Right hindlimb (tissue), 1 donor: Measurements from ENCODE around the gene SCAPER.
"Not testable (repeated sequence)": the region's sequence is repeated elsewhere in the genome, so short reads cannot be mapped to it uniquely, and the experiment has no call there.

Source experiments
- DNase-seq: peaks from one replicate; pipeline ENCODE4 v3.0.0-alpha.2; 2018

Gene SCAPER

GRCh38 chr15:76763554-76763953, 141.6 kb downstream of the SCAPER start:
- no peak for DNase-seq

- DNase-seq: no peak
Measured at GRCh38 chr15:76756381-76756780, 148.8 kb downstream of the SCAPER start.

DNA sequence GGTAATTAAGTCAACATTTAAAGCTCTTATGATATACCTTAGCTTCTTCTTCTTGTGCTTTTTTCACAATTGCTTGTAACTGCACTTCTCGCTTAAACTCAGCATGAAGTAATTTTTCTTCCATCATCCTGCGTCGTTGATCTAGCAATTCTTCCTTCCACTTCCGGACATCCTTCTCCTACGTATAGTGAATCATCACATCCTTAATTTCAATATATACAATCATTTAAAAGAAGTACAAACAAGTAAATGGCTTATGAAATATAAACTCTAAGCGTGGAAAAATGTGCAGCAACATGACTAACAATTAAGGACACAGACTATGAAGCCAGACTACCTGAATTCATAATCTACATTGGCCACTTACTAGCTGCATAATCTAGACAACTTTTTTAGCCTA, 151.4 kb downstream of the SCAPER start:
- DNase-seq: no peak

DNA sequence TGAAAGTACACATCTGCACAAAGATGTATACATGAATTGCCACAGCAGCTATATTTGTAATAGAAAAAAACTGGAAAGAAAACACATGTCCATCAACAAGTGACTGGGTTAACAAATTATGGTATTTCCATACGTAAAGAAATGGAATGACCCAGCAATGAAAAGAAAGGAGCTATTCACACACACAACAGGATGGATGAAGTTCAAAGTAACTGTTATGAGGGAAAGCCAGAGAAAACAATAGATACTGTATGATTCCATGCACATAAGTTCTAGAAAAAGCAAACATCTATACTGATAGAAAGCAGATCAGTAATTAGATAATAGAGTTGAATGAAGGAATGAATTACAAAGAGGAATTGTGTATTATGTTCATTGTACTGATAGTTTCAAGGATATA, 152.0 kb downstream of the SCAPER start:
- DNase-seq: no peak

DNA sequence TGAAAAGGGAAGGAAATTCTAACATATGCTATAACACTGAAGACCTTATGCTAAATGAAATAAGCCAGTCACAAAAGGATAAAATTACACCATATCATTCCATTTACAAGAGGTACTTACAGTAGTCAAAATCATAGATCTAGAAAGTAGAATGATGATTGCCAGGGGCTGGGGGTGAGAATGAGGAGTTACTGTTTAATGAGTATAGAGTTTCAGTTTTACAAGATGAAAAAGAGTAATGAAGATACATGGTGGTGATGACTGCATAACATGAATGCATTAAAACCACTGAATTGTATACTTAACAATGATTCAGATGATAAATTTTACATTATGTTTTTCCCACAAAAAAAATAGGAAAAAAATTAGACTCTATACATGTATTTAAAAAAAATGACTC, 152.6 kb downstream of the SCAPER start:
- no peak for DNase-seq

GRCh38 chr15:76737573-76737972, 167.6 kb downstream of the SCAPER start:
- no peak for DNase-seq

GRCh38 chr15:76732321-76732720, 172.8 kb downstream of the SCAPER start:
- not testable (repeated sequence) for DNase-seq

DNA sequence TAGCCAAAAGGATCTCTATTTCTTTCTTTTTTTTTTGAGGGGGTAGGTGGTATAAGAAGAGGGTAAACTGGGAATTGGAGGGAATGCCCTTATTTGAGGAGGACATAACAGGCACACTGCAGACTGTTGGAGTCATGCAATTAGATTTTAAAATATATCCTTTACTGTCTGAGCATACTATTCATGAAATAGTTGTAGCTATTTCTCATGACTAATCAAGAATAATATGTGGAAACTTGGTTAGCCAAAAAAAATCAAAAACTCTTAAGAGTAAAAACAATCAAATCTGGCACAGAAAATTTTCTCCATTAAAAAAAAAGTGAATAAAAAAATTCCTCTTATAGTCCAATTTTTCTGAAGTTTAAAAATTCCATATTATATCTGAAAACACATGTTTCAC, 174.9 kb downstream of the SCAPER start:
- DNase-seq: no peak

DNA sequence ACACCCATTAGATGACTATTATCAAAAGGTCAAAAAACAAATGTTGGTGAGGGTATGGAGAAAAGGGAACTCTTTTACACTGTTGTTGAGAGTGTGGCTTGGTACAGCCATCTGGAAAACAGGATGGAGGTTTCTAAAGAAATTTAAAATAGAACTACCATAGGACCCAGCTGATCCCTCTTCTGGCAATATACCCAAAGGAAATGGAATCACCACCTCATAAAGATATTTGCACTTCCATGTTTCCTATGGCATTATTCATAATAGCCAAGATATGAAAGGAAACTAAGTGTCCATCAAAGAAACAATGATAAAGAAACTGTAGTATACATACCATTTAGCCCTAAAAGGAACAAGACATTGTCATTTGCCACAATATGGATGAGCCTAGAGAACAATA, 186.3 kb downstream of the SCAPER start:
- no peak for DNase-seq

DNA sequence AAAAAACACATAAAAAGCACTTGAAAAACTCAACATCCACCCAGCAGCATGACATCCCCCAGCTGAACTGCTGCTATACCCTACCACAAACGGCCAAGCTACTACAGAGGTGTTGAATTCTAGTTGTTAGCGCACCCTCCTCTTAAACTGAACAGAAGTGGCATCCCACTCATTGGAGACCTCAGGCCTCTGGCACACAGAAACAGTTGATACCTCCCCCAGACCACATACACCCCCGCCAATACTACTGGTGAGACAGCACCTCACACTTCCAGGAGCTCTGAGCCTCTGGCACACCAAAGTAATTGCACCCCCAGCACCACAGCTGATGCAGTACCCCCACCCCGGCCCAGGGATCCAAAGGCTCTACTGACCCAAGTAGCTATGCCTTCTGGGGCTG, 190.2 kb downstream of the SCAPER start:
- DNase-seq: no peak

DNA sequence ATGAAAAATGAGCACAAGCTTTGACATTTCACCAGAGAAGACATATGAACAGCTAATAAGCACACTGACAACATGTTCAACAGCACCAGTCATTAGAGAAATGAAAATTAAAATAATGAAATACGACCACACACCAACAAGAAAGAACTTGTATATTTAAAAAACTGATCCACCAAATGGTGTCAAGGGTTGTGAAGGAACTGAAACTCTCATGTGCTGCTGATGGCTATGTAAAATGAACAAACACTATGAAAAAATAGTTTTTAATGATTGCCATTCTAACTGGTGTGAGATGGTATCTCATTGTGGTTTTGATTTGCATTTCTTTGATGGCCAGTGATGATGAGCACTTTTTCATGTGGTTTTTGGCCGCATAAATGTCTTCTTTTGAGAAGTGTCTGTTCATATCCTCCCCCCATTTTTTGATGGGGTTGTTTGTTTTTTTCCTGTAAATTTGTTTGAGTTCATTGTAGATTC, 193.8 kb downstream of the SCAPER start:
- DNase-seq: no peak

DNA sequence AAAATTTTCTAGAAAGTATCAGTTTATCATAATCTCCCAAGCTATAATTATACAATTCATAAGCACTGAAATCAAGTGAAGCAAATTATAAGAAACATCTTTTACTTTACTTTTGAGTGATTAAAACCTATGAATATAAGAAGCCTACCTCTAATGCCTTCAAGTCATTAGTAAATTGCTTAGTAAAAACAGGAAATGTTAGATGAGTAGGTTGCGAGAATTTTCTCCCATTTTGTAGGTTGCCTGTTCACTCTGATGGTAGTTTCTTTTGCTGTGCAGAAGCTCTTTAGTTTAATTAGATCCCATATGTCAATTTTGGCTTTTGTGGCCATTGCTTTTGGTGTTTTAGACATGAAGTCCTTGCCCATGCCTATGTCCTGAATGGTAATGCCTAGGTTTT, 201.1 kb downstream of the SCAPER start:
- not testable (repeated sequence) for DNase-seq

DNA sequence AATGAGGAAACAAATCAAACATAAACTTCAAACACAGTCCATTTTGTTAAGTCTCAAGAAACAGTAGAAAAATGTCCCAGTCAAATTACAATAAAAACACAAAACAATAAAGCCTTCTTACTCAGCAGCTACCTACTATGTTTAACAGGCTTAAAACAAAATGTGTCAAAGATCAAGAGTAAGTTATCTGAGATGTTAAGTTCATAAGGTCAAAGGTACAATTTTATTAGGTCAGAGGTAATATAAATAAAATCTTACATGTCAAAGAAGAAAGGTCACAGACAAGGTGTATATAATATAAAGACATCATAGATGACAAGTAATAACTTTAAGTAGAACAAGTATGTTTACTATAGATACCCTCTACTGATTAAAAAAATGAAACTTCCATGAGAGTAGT, 208.3 kb downstream of the SCAPER start:
- DNase-seq: no peak

- not testable (repeated sequence) for DNase-seq
Measured at GRCh38 chr15:76692546-76692945, 212.6 kb downstream of the SCAPER start.

- not testable (repeated sequence) for DNase-seq
Measured at GRCh38 chr15:76687592-76687991, 217.5 kb downstream of the SCAPER start.

DNA sequence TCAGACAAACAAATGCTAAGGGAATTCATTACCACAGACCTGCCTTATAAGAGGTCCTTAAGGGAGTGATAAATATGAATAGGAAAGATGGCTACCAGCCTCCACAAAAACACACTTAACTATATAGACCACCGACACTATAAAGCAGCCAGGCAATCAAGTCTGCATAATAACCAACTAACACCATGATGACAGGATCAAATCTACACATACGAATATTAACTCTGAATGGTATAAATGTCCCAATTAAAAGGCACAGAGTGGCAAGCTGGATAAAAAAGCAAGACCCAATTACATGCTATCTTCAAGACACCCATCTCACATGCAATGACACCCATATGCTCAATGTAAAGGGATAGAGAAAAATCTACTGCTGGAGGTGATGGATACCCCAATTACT, 221.1 kb downstream of the SCAPER start:
- DNase-seq: no peak

DNA sequence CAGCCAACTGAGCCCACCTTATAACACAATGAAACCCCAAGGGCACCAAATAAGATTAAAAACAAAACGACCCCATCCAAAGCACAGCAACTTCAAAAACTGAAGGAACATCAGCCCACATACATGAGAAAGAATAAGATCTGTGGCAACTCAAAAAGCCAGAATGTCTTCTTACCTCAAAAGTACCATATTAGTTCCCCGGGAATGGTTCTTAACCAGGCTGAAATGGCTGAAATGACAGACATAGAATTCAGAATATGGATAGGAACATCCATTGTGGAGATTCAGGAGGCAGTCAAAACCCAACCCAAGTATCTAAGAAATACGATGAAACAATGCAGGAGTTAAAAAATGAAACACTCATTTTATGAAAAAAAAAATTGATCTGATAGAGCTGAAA, 222.3 kb downstream of the SCAPER start:
- DNase-seq: no peak

DNA sequence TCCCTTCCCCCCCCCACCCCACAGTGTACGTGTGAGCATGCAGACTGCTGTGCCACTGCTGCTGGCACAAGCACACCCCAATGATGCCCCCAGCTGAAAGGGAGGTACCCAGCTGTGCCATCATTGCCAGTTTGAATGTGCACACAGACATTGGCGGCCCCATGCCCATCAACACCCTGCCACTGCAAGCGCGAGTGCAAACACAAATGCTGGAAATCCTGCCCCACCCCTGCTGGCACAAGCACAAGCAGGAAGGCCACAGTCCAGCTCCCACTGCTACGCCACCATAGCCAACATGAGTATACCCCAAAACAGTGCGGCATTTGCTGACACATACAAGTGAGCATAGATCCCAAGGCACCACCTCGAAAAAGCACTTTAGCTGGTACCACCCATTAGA, 222.9 kb downstream of the SCAPER start:
- DNase-seq: no peak

GRCh38 chr15:76678766-76679165, 226.4 kb downstream of the SCAPER start:
- DNase-seq: no peak

- no peak for DNase-seq
Measured at GRCh38 chr15:76674883-76675282, 230.3 kb downstream of the SCAPER start.

DNA sequence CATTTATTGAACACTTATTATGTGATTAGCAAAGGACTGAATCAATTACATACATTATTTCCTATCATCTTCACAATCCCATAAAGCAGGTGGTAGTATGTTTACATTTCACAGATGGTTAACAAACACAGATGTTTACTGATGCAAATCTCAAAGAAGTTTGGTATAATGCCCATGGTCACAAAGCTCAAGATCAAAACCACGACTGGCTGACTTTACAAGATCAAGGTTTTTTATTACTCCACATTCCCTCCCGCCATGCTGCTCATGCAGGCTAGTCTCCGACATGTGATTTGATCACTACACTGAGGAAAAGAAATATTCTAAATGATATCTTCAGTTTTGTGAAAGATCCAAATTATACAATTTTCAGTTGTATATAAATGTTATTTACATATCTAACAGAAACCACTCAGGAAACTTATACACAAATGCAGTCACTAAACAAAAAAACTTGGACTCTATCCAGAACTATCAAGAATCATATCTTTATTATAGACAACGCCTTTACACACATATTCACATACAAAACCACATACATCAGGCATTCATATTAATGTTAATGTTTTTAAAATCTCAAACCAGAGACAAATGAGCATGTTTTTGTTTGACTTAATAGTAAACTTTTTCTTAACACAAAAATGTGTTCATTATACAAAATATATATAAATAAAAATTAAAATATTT, 235.5 kb downstream of the SCAPER start:
- no peak for DNase-seq

GRCh38 chr15:76668900-76669299, 236.2 kb downstream of the SCAPER start:
- no peak for DNase-seq

GRCh38 chr15:76667943-76668715, 237.0 kb downstream of the SCAPER start:
- no peak for DNase-seq

DNA sequence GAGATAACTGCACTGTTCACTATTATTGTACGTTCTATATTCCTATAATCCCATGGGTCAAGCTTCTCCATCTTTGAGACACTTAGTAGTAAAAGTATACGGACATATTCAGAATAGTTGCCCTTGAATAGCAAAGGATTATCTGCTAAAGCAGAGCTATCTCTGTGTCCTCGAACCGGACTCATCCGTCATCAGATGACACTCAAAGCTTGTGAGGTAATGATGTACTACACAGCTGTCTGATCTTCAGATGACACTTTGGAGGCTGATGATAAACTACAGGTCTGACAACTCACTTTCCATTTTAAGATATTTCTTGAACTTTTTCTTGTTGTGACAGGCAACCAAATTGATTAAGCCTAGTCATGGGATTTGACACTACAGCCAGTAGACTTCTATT, 240.2 kb downstream of the SCAPER start:
- no peak for DNase-seq

GRCh38 chr15:76664411-76664810, 240.7 kb downstream of the SCAPER start:
- no peak for DNase-seq
